GM12865 (cell line): ENCODE data around the gene HSFX3.
"Not testable (repeated sequence)": the region's sequence is repeated elsewhere in the genome, so short reads cannot be mapped to it uniquely, and the experiment has no call there.

Experiments used
- DNase-seq: peaks from one replicate; pipeline ENCODE4 v3.0.0; 2010; ENCODE audit warnings: low read depth
- H3K4me3 ChIP-seq: 2 replicates; pipeline ENCODE4 v1.5.1; 2011; ENCODE audit warnings: mild to moderate bottlenecking, low read depth, low read length, control low read depth
- TF ChIP-seq, protein P1 (sequence below): IDR thresholded peaks from 2 replicates; pipeline ENCODE4 v1.5.1; 2011; ENCODE audit warnings: low read length, control low read depth, low read depth, inconsistent platforms; ENCODE audit not compliant: insufficient read depth; ENCODE audit errors: missing control alignments

The HSFX3 gene

GRCh38 chrX:149541521-149542047 lies 8.1 kb downstream of the HSFX3 start:
- no peak for DNase-seq
- H3K4me3 ChIP-seq = peak overlapping the region; percentile 78
- TF ChIP-seq, protein P1, sequence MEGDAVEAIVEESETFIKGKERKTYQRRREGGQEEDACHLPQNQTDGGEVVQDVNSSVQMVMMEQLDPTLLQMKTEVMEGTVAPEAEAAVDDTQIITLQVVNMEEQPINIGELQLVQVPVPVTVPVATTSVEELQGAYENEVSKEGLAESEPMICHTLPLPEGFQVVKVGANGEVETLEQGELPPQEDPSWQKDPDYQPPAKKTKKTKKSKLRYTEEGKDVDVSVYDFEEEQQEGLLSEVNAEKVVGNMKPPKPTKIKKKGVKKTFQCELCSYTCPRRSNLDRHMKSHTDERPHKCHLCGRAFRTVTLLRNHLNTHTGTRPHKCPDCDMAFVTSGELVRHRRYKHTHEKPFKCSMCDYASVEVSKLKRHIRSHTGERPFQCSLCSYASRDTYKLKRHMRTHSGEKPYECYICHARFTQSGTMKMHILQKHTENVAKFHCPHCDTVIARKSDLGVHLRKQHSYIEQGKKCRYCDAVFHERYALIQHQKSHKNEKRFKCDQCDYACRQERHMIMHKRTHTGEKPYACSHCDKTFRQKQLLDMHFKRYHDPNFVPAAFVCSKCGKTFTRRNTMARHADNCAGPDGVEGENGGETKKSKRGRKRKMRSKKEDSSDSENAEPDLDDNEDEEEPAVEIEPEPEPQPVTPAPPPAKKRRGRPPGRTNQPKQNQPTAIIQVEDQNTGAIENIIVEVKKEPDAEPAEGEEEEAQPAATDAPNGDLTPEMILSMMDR = no peak

- DNase-seq = peak; percentile 97
- H3K4me3 ChIP-seq = peak within 1 kb of the TSS; percentile 78
- TF ChIP-seq, protein P1 = no peak
Observed at GRCh38 chrX:149540621-149541520, 8.9 kb downstream of the HSFX3 start, which contains the start of gene EOLA1. Gene EOLA1, plus strand, starts transcription at chrX:149541012. Its CDS starts 4,619 bp downstream, at chrX:149545631.

GRCh38 chrX:149540131-149540620 lies 9.5 kb downstream of the HSFX3 start:
- peak overlapping the region; percentile 78 for H3K4me3 ChIP-seq
- DNase-seq = peak; percentile 94
- TF ChIP-seq, protein P1 = no peak

DNA sequence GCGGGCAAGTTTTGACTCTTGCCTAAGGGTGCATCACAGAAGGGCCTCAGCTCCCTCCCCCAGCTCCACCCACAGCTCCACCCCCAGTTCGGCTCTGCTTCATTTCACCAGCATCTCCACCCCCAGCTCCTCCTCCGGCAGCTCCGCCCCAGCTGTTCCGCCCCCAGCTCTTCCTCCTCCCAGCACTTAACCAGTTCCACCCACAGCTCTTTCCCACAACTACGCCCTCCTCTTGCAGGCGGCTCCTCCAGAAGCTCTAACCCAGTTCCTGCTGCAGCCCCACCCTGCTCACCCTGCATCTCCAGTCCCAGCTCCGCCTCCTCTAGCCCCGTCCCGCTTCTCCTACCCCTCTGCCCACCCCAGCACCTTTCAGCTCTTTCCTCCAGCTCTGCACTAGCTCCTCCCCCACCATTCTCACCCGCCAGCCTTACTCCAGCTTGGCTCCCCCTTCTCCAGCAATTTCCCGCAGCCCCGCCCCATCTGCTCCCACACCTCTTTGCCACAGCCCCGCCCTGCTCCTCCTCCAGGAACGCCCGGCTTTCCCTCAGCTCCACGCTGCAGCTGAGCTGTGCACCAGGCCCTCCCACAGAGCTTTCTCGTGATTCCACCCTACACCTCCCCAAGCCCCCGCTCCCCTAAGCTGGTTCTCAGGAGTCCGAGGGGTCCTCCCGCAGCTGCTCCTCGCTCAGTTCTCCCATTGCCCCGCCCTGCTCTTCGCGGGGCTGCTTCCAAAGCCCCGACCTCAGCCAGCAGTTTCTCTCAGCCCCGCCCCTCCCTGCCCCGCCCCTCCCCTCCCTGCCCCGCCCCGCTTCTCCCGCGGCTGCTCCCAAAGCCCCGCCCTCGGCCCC lies 10.2 kb downstream of the HSFX3 start:
- H3K4me3 ChIP-seq = peak overlapping the region; percentile 69
- TF ChIP-seq, protein P1 = no peak
- peak; percentile 94 for DNase-seq

DNA sequence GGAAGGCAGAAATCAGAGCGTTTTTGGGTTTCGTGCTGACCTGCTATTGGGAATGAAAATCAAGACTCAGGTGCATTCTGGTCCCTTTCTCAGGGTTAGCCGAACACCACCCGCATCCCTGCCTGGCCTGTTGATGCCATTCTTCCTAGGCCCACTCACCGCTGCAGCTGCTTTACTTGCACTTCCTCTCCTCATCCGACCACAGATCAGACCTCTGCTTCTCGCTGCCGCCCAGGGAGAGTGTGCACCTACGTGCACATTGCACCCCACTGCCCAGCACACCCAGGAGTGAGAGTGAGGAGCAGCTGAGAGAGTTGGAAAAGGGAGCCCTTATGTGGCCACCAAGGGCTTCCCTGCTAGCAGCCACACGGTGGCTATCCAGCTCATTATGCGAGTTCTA lies 12.2 kb downstream of the HSFX3 start:
- H3K4me3 ChIP-seq, DNase-seq: not testable (repeated sequence)

DNA sequence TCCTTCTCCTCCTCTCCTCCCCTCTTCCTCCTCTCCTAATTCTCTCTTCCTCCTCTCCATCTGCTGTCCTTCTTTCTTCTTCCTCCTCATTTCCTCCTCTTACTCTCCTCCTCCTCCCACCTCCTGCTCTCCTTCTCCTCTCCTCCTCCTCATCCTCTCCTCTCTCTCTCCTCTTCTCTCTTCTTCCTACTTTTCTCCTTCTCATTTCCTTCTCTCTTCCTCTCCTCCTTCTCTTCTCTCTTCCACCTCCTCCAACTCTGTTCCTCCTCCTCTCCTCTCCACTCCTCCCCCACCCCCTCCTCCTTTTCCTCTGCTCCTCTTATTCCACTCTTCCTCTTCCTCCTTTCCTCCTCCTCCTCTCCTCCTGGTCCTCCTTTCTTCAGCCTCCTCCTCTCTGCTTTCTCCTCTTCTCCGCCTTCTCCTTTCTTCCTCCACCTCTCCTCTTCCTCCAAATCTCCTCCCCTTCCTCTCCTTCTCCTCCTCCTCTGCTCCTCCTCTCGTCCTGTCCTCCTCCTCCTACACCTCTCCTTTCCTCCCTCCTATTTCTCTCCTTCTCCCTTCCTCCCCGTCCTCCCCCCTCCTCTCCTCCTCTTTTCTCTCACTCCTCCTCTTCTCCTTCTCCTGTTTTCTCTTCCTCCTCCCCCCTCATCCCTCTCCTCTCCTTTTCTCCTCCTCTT lies 14.7 kb downstream of the HSFX3 start:
- H3K4me3 ChIP-seq, DNase-seq: not testable (repeated sequence)

- not testable (repeated sequence) for H3K4me3 ChIP-seq, DNase-seq
Observed at GRCh38 chrX:149533999-149534398, 15.7 kb downstream of the HSFX3 start.

- not testable (repeated sequence) for DNase-seq, H3K4me3 ChIP-seq
Observed at GRCh38 chrX:149532868-149533267, 16.9 kb downstream of the HSFX3 start.
